Lung microvascular endothelial cell (primary cell): ENCODE measurements around the gene REST. TPM values are rescaled to one million over a fixed set of nuclear protein-coding genes. Genes with fewer than 3 reads are reported as not detected.
A peak's percentile ranks its signal among the peaks of the same experiment; 100 is the strongest.

Experiments
- DNase-seq, 2 donors: peaks; one replicate each; pipeline versions ENCODE4 v3.0.0 to v3.0.0-alpha.2; 2010; ENCODE audit warnings: low read depth in 2 of 2
- total RNA-seq: library from RNA; depleted of rRNA; stranded (reverse); fragments of >200 nt; gene quantifications from 2 replicates; pipeline ENCODE4 v1.2.1, GENCODE V29; 2014

The REST gene
- total RNA-seq, 1 donor from 2014 or later, result 25.0 TPM

DNA sequence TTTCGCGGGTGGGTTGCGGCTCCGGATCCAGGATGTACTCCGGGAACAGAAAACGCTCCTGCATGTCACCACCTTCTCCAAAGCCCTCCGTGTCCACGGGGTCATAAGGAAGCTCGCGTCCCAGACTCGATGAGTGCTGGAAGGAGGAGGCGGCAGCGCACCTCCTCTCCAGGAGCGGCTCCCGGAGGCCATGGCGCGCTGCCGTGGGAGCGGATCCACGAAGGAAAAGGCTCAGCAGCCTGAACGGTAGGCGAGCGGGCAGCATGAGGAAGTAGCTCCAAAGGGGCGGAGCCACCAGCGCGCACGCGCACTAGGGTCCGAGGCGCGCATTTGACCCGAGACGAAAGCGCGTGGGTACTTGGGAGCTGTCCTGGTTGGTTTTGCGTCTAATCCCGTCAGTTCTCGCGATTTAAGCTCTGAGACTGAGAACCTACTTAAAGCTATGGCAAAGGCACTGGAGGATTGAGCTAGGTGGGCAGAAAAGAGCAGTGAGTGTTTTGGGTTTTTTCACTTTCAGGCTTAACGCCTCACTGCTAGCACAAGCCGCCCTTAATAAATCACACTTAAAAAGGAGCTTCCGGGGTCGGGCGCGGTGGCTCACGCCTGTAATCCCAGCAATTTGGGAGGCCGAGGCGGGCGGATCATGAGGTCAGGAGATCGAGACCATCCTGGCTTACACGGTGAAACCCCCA, 69.8 kb downstream of the REST start, which contains the start of gene NOA1:
Gene NOA1, minus strand, starts transcription at position 286 of the 692 bp plus-strand sequence. Its CDS starts 21 bp downstream, at position 265.
- DNase-seq, result peak; percentile 98 to 99

DNA sequence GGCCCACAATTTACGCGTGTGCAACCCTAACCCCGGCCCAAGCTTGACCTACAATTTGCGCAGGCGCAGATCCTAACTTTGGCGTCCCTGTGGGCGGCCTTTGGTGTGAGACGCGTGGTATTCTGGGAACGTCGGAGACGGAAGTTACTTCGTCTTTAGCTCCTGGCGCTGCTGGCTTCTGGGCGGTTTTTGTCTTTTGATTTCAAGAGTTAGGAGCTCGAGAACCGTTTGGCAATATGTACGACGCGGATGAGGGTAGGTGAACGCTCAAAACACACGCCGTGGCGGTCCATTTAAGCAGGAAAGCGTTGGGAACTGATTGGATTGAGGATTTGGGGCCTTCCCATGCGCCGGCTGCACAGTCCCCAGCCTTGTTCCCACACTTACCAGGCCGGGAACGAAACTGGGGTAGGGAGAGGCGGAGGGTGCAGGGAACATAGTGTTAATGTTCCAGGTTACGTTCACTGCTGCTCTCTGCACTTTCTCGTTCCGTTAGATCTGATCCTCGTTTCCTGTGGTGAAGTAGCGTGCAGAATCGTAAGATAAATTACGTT, 71.1 kb downstream of the REST start, which contains the start of gene POLR2B:
Gene POLR2B, plus strand, starts transcription at position 147 of the 554 bp plus-strand sequence. Its CDS starts 90 bp downstream, at position 237.
- DNase-seq, result peak; percentile 94 to 95

GRCh38 chr4:56979421-56980072, 71.8 kb downstream of the REST start:
- DNase-seq, result peak; percentile 51 to 74

GRCh38 chr4:56981795-56982201, 74.1 kb downstream of the REST start:
- peak; percentile 57 to 83 for DNase-seq

GRCh38 chr4:56986192-56986591, 78.5 kb downstream of the REST start:
- no peak for DNase-seq

DNA sequence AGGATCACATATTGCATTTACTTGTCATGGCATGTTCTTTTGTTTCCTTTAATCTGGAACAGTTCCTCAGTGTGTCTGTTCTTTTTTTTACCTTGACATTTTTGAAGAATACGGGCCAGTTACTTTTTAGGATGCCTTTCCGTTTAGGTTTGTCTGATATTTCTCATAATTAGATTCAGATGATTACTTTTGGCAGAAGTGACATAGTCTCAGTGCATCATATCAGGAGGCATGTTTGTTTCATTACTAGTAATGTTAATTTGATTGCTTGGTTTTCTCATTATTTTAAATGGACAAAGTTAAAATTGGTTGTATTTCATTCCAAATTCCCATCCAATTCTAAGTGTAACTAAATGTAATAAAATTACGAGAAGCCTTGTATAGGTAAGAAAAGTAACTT, 79.3 kb downstream of the REST start:
- no peak for DNase-seq

GRCh38 chr4:56990109-56990905, 82.6 kb downstream of the REST start:
- DNase-seq, result no peak

GRCh38 chr4:56995525-56995924, 87.8 kb downstream of the REST start:
- peak; percentile 71 to 97 for DNase-seq

GRCh38 chr4:56999751-57000150, 92.1 kb downstream of the REST start:
- DNase-seq, result no peak

- DNase-seq, result no peak
Measured at GRCh38 chr4:57013543-57014120, 105.9 kb downstream of the REST start.

Other genes starting within 250 kb of the REST start
- 1.2 and 1.7 TPM in 2 replicates for gene HOPX, start 226.6 kb upstream of the REST start, total RNA-seq
- gene SPINK2, start 86.2 kb upstream of the REST start, total RNA-seq, result not detected in 2 replicates
- 9.7 and 14.2 TPM in 2 replicates for gene NOA1, start 69.7 kb downstream of the REST start, total RNA-seq
- 70.2 and 71.7 TPM in 2 replicates for gene POLR2B, start 71.0 kb downstream of the REST start, total RNA-seq
- gene IGFBP7, start 202.5 kb downstream of the REST start, total RNA-seq, result 724 and 1,907 TPM in 2 replicates